HepG2 (cell line): Measurements from ENCODE around the gene SSC5D. TPM values are rescaled to one million over a fixed set of nuclear protein-coding genes. Genes with fewer than 3 reads are reported as not detected.

Experiments
- ATAC-seq: fragments of 200-7000 bp; cut with Tn5 transposase; 3 replicates; pipeline ENCODE4 v1.9.1; 2020; ENCODE audit warnings: mild to moderate bottlenecking, moderate library complexity
- BruUV-seq: library from RNA; stranded (reverse); fragments of 400-500 nt; replicated peaks from 2 replicates; lab custom pipeline; 2021; lab: Mats Ljungman, UMichigan
- CTCF ChIA-PET: fragments of 300-600 bp; formaldehyde crosslinking; extraction: SDS; loops from one replicate; lab custom pipeline; 2021; ENCODE audit warnings: low total read pairs, inconsistent platforms, low intra/inter-chr PET ratio; lab: Yijun Ruan, JAX
- POLR2A ChIA-PET: fragments of 350-600 bp; sonication (Branson Sonifier 250); formaldehyde crosslinking; loops from one replicate; lab custom pipeline; 2020; ENCODE audit warnings: antibody characterized with exemption, inconsistent platforms; lab: Yijun Ruan, JAX
- DNase-seq: peaks from one replicate; pipeline ENCODE4 v3.0.0-alpha.2; 2015; ENCODE audit warnings: low spot score
- FAIRE-seq: peaks from 3 replicates; lab custom pipeline; 2011; peaks lifted over from hg19 to GRCh38; lab: Jason Lieb, UNC
- H2AFZ ChIP-seq: one replicate; pipeline ENCODE4 v1.6.1; 2011; ENCODE audit warnings: low read length, inconsistent platforms
- H3K27ac ChIP-seq: fragments of 300-600 bp; 3 replicates; pipeline ENCODE4 v1.8.0; 2011; ENCODE audit warnings: mixed run types, mild to moderate bottlenecking, mixed read lengths, low read length, inconsistent platforms; ENCODE audit not compliant: insufficient read depth; ENCODE audit errors: extremely low read length
- H3K27me3 ChIP-seq, 2 experiments: fragments of 200-600 bp in 1 of 2; 2 replicates in 1 of 2; 3 replicates in 1 of 2; pipeline versions ENCODE4 v1.6.0 to v1.8.0; 2011; ENCODE audit warnings: low read length in 2 of 2, mild to moderate bottlenecking in 2 of 2, moderate library complexity in 2 of 2, inconsistent platforms in 1 of 2; ENCODE audit not compliant: insufficient read depth in 2 of 2, control insufficient read depth in 1 of 2
- H3K36me3 ChIP-seq, 2 experiments: fragments of 200-600 bp in 1 of 2; replicated peaks in 1 of 2; 2 replicates in 1 of 2; 3 replicates in 1 of 2; pipeline versions ENCODE4 v1.5.1 to v1.8.0; 2011; ENCODE audit warnings: low read length in 2 of 2, inconsistent platforms in 1 of 2; ENCODE audit not compliant: insufficient read depth in 2 of 2, control insufficient read depth in 1 of 2
- H3K4me1 ChIP-seq: 2 replicates; pipeline ENCODE4 v1.5.1; 2012; ENCODE audit warnings: low read length, inconsistent platforms; ENCODE audit not compliant: insufficient read depth
- H3K4me2 ChIP-seq: 2 replicates; pipeline ENCODE4 v1.6.0; 2011; ENCODE audit warnings: low read depth, low read length, inconsistent platforms
- H3K4me3 ChIP-seq, 3 experiments: fragments of 200-600 bp in 1 of 3; sonication (generic), shearing (Covaris generic) in 1 of 3; replicated peaks in 1 of 3; 2 replicates each; pipeline ENCODE4 v1.5.1; 2011 to 2016; ENCODE audit warnings: low read length in 3 of 3, inconsistent platforms in 2 of 3, low read depth in 2 of 3, mild to moderate bottlenecking in 2 of 3, control low read depth in 1 of 3, mixed read lengths in 1 of 3; ENCODE audit not compliant: insufficient read depth in 1 of 3
- H3K79me2 ChIP-seq: one replicate; pipeline ENCODE4 v1.6.1; 2011; ENCODE audit warnings: low read length, inconsistent platforms; ENCODE audit not compliant: insufficient read depth
- H3K9ac ChIP-seq: 2 replicates; pipeline ENCODE4 v1.6.0; 2011; ENCODE audit warnings: mild to moderate bottlenecking, low read depth, low read length, inconsistent platforms; ENCODE audit not compliant: insufficient read depth
- H3K9me3 ChIP-seq: 2 replicates; pipeline ENCODE4 v1.5.1; 2012; ENCODE audit warnings: mild to moderate bottlenecking, low read length
- H4K20me1 ChIP-seq: 2 replicates; pipeline ENCODE4 v1.6.0; 2011; ENCODE audit warnings: inconsistent platforms, mild to moderate bottlenecking, low read length, moderate library complexity; ENCODE audit not compliant: insufficient read depth
- HNRNPLL ChIP-seq: fragments of 200-400 bp; formaldehyde crosslinking; IDR thresholded peaks from 2 replicates; pipeline ENCODE4 v1.6.1; 2017; ENCODE audit warnings: mild to moderate bottlenecking, low read depth, low read length; ENCODE audit not compliant: poor library complexity, severe bottlenecking
- MED1 ChIP-seq: sonication (generic); formaldehyde crosslinking; IDR thresholded peaks from 2 replicates; pipeline ENCODE4 v1.4.0; 2020; ENCODE audit warnings: missing genetic modification reagents
- MEIS2 ChIP-seq: sonication (generic); formaldehyde crosslinking; IDR thresholded peaks from 2 replicates; pipeline ENCODE4 v1.9.0; 2021; ENCODE audit warnings: mild to moderate bottlenecking, missing genetic modification reagents
- NFYC ChIP-seq: IDR thresholded peaks from 2 replicates; pipeline ENCODE4 v1.6.1; 2016; ENCODE audit warnings: missing genetic modification reagents, missing compliant biosample characterization
- NPAS2 ChIP-seq: sonication (generic); formaldehyde crosslinking; IDR thresholded peaks from 2 replicates; pipeline ENCODE4 v1.8.0; 2022; ENCODE audit warnings: mild to moderate bottlenecking, missing genetic modification reagents, borderline replicate concordance
- PAX8 ChIP-seq: sonication (generic); formaldehyde crosslinking; IDR thresholded peaks from 2 replicates; pipeline ENCODE4 v1.8.0; 2022; ENCODE audit warnings: mild to moderate bottlenecking, missing genetic modification reagents, borderline replicate concordance
- RELA ChIP-seq: sonication (generic); formaldehyde crosslinking; IDR thresholded peaks from 2 replicates; pipeline ENCODE4 v1.4.0; 2020; ENCODE audit warnings: missing genetic modification reagents
- TMF1 ChIP-seq: sonication (generic); formaldehyde crosslinking; IDR thresholded peaks from 2 replicates; pipeline ENCODE4 v1.8.1; 2022; ENCODE audit warnings: low read depth, missing genetic modification reagents
- ZFY ChIP-seq: sonication (generic); formaldehyde crosslinking; IDR thresholded peaks from 2 replicates; pipeline ENCODE4 v1.4.0; 2020; ENCODE audit warnings: missing genetic modification reagents
- ZNF225 ChIP-seq: sonication (generic); formaldehyde crosslinking; IDR thresholded peaks from 2 replicates; pipeline ENCODE4 v1.4.0; 2020; ENCODE audit warnings: mild to moderate bottlenecking, missing genetic modification reagents
- ZNF3 ChIP-seq: IDR thresholded peaks from 2 replicates; pipeline ENCODE4 v1.7.0; 2017; ENCODE audit warnings: inconsistent platforms
- ZNF605 ChIP-seq: sonication (generic); formaldehyde crosslinking; IDR thresholded peaks from 2 replicates; pipeline ENCODE4 v1.8.0; 2022; ENCODE audit warnings: mild to moderate bottlenecking, missing genetic modification reagents
- ZNF7 ChIP-seq: IDR thresholded peaks from 2 replicates; pipeline ENCODE4 v1.6.1; 2016; ENCODE audit warnings: missing biosample characterization, missing genetic modification reagents
- WGBS: methylation state at CpG from one replicate; pipeline ENCODE4 v1.1.6; 2017; ENCODE audit warnings: low lambda C conversion rate; 5-methylcytosine and 5-hydroxymethylcytosine counted together
- in situ Hi-C: cut with HindIII; loops from 2 replicates; pipeline ENCODE4 v1.10.0; 2017; ENCODE audit warnings: low pct_unique_long_range_greater_than_20kb; ENCODE audit not compliant: extremely low pct_ligation_motif_present
- intact Hi-C: fragments of 100-400 bp; cut with micrococcal nuclease; formaldehyde crosslinking; loops from one replicate; pipeline ENCODE4 v1.10.0; 2022; ENCODE audit not compliant: unreplicated experiment
- polyA plus RNA-seq, 8 experiments: library from polyadenylated mRNA; depleted of rRNA in 3 of 8; stranded (reverse) in 7 of 8; unstranded in 1 of 8; fragments of >200 nt; fragmentation: Illumina TruSeq in 4 of 8; extraction: Trizol in 4 of 8; gene quantifications; 2 replicates each; pipeline versions ENCODE4 v1.2.1 to v1.2.3, GENCODE V29; 2011 to 2016; ENCODE audit warnings: low read depth in 4 of 8, missing spikeins in 1 of 8, mixed read lengths in 1 of 8; ENCODE audit not compliant: insufficient read depth in 1 of 8
- total RNA-seq, 5 experiments: library from RNA; depleted of rRNA; stranded (reverse); fragments of >200 nt; fragmentation: Illumina TruSeq; extraction: Trizol; gene quantifications; 2 replicates each; pipeline ENCODE4 v1.2.3, GENCODE V29; 2016; ENCODE audit warnings: low read depth in 1 of 5
- TF ChIP-seq, protein P1 (sequence below): sonication (generic); formaldehyde crosslinking; IDR thresholded peaks from 2 replicates; pipeline ENCODE4 v1.9.0; 2021; ENCODE audit warnings: missing genetic modification reagents, borderline replicate concordance
- TF ChIP-seq, protein P2 (sequence below), 2 experiments: sonication (generic) in 1 of 2; formaldehyde crosslinking in 1 of 2; IDR thresholded peaks; 2 replicates each; pipeline versions ENCODE4 v1.4.0 to v1.6.1; 2016 to 2020; ENCODE audit warnings: borderline replicate concordance in 1 of 2, low read depth in 1 of 2, mild to moderate bottlenecking in 1 of 2, missing genetic modification reagents in 1 of 2
- TF ChIP-seq, protein P3 (sequence below): sonication (generic); formaldehyde crosslinking; IDR thresholded peaks from 2 replicates; pipeline ENCODE4 v1.5.0; 2020; ENCODE audit warnings: mild to moderate bottlenecking, low read depth, missing genetic modification reagents, borderline replicate concordance
- TF ChIP-seq, protein P4 (sequence below): sonication (generic); formaldehyde crosslinking; IDR thresholded peaks from 2 replicates; pipeline ENCODE4 v1.8.0; 2022; ENCODE audit warnings: missing genetic modification reagents, low read depth, mild to moderate bottlenecking, borderline replicate concordance

SSC5D gene
- total and polyA plus RNA-seq, 2 of the 13 experiments (the other 11 are each of a cell fraction or from before 2014, with no cell fraction given), result not detected

DNA sequence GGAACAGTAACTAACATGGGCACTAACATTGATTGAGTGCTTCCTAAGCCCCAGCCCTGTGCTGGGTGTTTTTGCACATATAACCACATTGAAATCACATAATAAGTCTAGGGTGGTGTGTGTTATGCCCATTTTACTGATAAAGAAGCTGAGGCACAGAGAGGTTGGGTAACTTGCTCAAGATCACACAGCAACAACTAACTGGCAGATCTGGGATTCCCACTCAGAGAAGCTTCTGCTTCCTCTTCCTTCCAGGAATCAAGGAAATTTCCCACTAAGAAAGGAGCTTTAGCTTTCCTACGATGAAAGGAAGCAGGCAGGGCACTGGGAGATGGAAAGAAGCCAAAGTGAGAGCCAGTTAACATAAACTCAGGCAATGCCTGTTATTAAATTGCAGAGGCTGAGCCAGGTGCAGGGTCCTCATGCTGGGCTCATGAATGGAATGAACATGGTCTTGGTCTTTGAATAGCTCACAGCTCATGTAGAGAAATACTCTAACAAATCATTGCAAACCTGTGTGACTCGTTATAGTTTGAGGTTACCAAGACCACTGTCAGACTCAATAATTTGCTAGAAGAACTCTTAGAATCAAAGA lies 10.1 kb downstream of the SSC5D start:
- no TSS peak for BruUV-seq
- DNase-seq, result no peak
- H3K9me3 ChIP-seq, result no peaks in the 10 kb centered on the region
- H4K20me1 ChIP-seq, result no peaks in the 10 kb centered on the region
- CTCF ChIA-PET, result no interaction called here
- TF ChIP-seq MED1, result no peak
- no peak for TF ChIP-seq ZFY (CRISPR knock-in tag)
- TF ChIP-seq PAX8, result no peak
- TF ChIP-seq, protein P1, sequence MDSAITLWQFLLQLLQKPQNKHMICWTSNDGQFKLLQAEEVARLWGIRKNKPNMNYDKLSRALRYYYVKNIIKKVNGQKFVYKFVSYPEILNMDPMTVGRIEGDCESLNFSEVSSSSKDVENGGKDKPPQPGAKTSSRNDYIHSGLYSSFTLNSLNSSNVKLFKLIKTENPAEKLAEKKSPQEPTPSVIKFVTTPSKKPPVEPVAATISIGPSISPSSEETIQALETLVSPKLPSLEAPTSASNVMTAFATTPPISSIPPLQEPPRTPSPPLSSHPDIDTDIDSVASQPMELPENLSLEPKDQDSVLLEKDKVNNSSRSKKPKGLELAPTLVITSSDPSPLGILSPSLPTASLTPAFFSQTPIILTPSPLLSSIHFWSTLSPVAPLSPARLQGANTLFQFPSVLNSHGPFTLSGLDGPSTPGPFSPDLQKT (CRISPR knock-in tag), result no peak
- no peak for TF ChIP-seq ZNF605 (CRISPR knock-in tag)
- TF ChIP-seq ZNF225 (CRISPR knock-in tag), result no peak
- no peak for TF ChIP-seq MEIS2 (CRISPR knock-in tag)
- no peak for TF ChIP-seq RELA (CRISPR knock-in tag)
- no peak for TF ChIP-seq NFYC
- no peak for TF ChIP-seq TMF1 (CRISPR knock-in tag)
- TF ChIP-seq NPAS2 (CRISPR knock-in tag), result no peak
- TF ChIP-seq ZNF7 (CRISPR knock-in tag), result no peak
- TF ChIP-seq, protein P2, sequence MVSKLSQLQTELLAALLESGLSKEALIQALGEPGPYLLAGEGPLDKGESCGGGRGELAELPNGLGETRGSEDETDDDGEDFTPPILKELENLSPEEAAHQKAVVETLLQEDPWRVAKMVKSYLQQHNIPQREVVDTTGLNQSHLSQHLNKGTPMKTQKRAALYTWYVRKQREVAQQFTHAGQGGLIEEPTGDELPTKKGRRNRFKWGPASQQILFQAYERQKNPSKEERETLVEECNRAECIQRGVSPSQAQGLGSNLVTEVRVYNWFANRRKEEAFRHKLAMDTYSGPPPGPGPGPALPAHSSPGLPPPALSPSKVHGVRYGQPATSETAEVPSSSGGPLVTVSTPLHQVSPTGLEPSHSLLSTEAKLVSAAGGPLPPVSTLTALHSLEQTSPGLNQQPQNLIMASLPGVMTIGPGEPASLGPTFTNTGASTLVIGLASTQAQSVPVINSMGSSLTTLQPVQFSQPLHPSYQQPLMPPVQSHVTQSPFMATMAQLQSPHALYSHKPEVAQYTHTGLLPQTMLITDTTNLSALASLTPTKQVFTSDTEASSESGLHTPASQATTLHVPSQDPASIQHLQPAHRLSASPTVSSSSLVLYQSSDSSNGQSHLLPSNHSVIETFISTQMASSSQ (IDR thresholded peaks at IDR 0.05; ENCODE audit: low read depth), result no peak
- TF ChIP-seq, protein P2 (CRISPR knock-in tag; IDR thresholded peaks at IDR 0.05; ENCODE audit: borderline replicate concordance), result no peak
- TF ChIP-seq, protein P3, sequence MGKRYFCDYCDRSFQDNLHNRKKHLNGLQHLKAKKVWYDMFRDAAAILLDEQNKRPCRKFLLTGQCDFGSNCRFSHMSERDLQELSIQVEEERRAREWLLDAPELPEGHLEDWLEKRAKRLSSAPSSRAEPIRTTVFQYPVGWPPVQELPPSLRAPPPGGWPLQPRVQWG (CRISPR knock-in tag), result no peak
- TF ChIP-seq, protein P4, sequence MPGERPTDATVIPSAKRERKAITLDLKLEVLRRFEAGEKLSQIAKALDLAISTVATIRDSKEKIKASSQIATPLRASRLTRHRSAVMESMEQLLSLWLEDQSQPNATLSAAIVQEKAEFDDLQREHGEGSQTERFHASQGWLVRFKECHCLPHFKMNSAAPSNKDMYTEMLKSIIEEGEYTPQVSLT (CRISPR knock-in tag), result no peak
- TF ChIP-seq ZNF3 (CRISPR knock-in tag), result no peak
- no peak for TF ChIP-seq HNRNPLL
- TF ChIP-seq, all 625 proteins: peak for 0
- peaks cover 11 to 72% of the 10 kb centered on the region in 2 experiments for H3K27me3 ChIP-seq
- in situ Hi-C loops, result no loop called here
- 0 out of 2 replicates have a peak, but pooled peaks cover 5% of the 10 kb centered on the region for H3K4me1 ChIP-seq
- no peak overlapping the region for H3K27ac ChIP-seq
- WGBS, result 17% methylated on average over 2 of the region's 2 CpGs
- H2AFZ ChIP-seq, result no peak overlapping the region
- H3K9ac ChIP-seq, result no peak overlapping the region
- no peak overlapping the region for H3K4me3 ChIP-seq
- H3K79me2 ChIP-seq, result no peaks in the 10 kb centered on the region
- no peak overlapping the region for H3K4me2 ChIP-seq
- no peak for FAIRE-seq
- ATAC-seq, result no peak
- intact Hi-C loops, result no loop called here
- no peaks in the 10 kb centered on the region for H3K36me3 ChIP-seq
- POLR2A ChIA-PET, result no interaction called here
